H1 (cell line): ENCODE measurements around the gene CDH6. TPM values are rescaled to one million over a fixed set of nuclear protein-coding genes. Genes with fewer than 3 reads are reported as not detected.

ENCODE experiments used
- CTCF ChIA-PET: fragments of 300-600 bp; sonication (Branson Sonifier 250); formaldehyde crosslinking; loops from one replicate; lab custom pipeline; 2021; ENCODE audit not compliant: partially characterized antibody; lab: Charles Lee
- POLR2A ChIA-PET: fragments of 300-600 bp; sonication (Branson Sonifier 250); formaldehyde crosslinking; loops from one replicate; lab custom pipeline; 2021; ENCODE audit warnings: inconsistent platforms; ENCODE audit not compliant: partially characterized antibody; lab: Charles Lee
- DNase-seq, 2 experiments: peaks; one replicate each; pipeline versions ENCODE4 v3.0.0 to v3.0.0-alpha.2; 2010 to 2022; ENCODE audit warnings: low spot score in 2 of 2, low read depth in 1 of 2, mixed read lengths in 1 of 2
- FAIRE-seq: peaks from 2 replicates; lab custom pipeline; 2011; peaks lifted over from hg19 to GRCh38; lab: Jason Lieb, UNC
- H2AFZ ChIP-seq: 2 replicates; pipeline ENCODE4 v1.8.1; 2012; ENCODE audit warnings: low read length, inconsistent platforms
- H2AK5ac ChIP-seq: 2 replicates; pipeline ENCODE4 v1.6.1; 2013; ENCODE audit warnings: low read depth, low read length
- H2BK120ac ChIP-seq: replicated peaks from 2 replicates; pipeline ENCODE3; 2013; ENCODE audit warnings: low read depth, low read length, inconsistent platforms
- H2BK12ac ChIP-seq: 2 replicates; pipeline ENCODE4 v1.6.1; 2013; ENCODE audit warnings: low read depth, low read length
- H2BK15ac ChIP-seq: 2 replicates; pipeline ENCODE4 v1.6.1; 2013; ENCODE audit warnings: low read length
- H2BK20ac ChIP-seq: 2 replicates; pipeline ENCODE4 v1.6.1; 2013; ENCODE audit warnings: low read length
- H2BK5ac ChIP-seq: 2 replicates; pipeline ENCODE4 v1.6.1; 2013; ENCODE audit warnings: low read depth, low read length
- H3K14ac ChIP-seq: 2 replicates; pipeline ENCODE4 v1.6.1; 2013; ENCODE audit warnings: inconsistent platforms; ENCODE audit not compliant: insufficient read length
- H3K18ac ChIP-seq: 2 replicates; pipeline ENCODE4 v1.6.1; 2013; ENCODE audit warnings: low read length; ENCODE audit errors: extremely low read depth
- H3K23ac ChIP-seq: 2 replicates; pipeline ENCODE4 v1.6.1; 2013; ENCODE audit warnings: inconsistent platforms; ENCODE audit not compliant: insufficient read length
- H3K23me2 ChIP-seq: 2 replicates; pipeline ENCODE4 v1.6.1; 2013; ENCODE audit warnings: low read depth, low read length
- H3K27ac ChIP-seq: 2 replicates; pipeline ENCODE4 v1.6.1; 2011; ENCODE audit warnings: low read depth, low read length, inconsistent platforms
- H3K27me3 ChIP-seq, 4 experiments: replicated peaks in 1 of 4; 1 replicate in 1 of 4; 2 replicates in 3 of 4; pipeline versions ENCODE4 v1.6.1 to v1.8.1; 2011 to 2013; ENCODE audit warnings: low read length in 3 of 4, mild to moderate bottlenecking in 3 of 4, inconsistent platforms in 2 of 4, mixed read lengths in 2 of 4, moderate library complexity in 1 of 4; ENCODE audit not compliant: control insufficient read depth in 3 of 4, insufficient read depth in 3 of 4; ENCODE audit errors: extremely low read depth in 1 of 4
- H3K36me3 ChIP-seq, 4 experiments: 2 replicates each; pipeline versions ENCODE4 v1.6.1 to v1.8.1; 2011 to 2013; ENCODE audit warnings: mild to moderate bottlenecking in 4 of 4, low read length in 3 of 4, moderate library complexity in 2 of 4, control low read depth in 1 of 4, inconsistent platforms in 1 of 4; ENCODE audit not compliant: insufficient read depth in 4 of 4, control insufficient read depth in 2 of 4
- H3K4ac ChIP-seq: replicated peaks from 2 replicates; pipeline ENCODE3; 2013; ENCODE audit warnings: low read length, low read depth, mixed read lengths, inconsistent platforms; ENCODE audit not compliant: insufficient read length
- H3K4me1 ChIP-seq, 4 experiments: replicated peaks in 1 of 4; 1 replicate in 1 of 4; 2 replicates in 3 of 4; pipeline versions ENCODE4 v1.6.1 to v1.8.1; 2011 to 2013; ENCODE audit warnings: low read length in 3 of 4, inconsistent platforms in 2 of 4, mixed read lengths in 1 of 4; ENCODE audit not compliant: insufficient read depth in 4 of 4, control insufficient read depth in 3 of 4
- H3K4me2 ChIP-seq, 2 experiments: 2 replicates each; pipeline versions ENCODE4 v1.6.1 to v1.8.1; 2011 to 2013; ENCODE audit warnings: low read depth in 2 of 2, low read length in 2 of 2, control low read depth in 1 of 2, inconsistent platforms in 1 of 2, mild to moderate bottlenecking in 1 of 2; ENCODE audit not compliant: insufficient read depth in 1 of 2
- H3K4me3 ChIP-seq, 4 experiments: fragments of 200-600, 300-600 bp in 1 of 4; sonication (generic), shearing (Covaris generic), sonication (Bioruptor Twin) in 1 of 4; 2 replicates each; pipeline versions ENCODE4 v1.5.1 to v1.8.1; 2011 to 2016; ENCODE audit warnings: low read length in 4 of 4, low read depth in 3 of 4, control low read depth in 2 of 4, inconsistent platforms in 2 of 4, mild to moderate bottlenecking in 2 of 4, mixed read lengths in 1 of 4, moderate library complexity in 1 of 4; ENCODE audit not compliant: insufficient read depth in 2 of 4; ENCODE audit errors: extremely low read depth in 1 of 4
- H3K56ac ChIP-seq: replicated peaks from 2 replicates; pipeline ENCODE3; 2013; ENCODE audit warnings: low read depth, mild to moderate bottlenecking, mixed read lengths, low read length, inconsistent platforms; ENCODE audit not compliant: insufficient read length
- H3K79me1 ChIP-seq: 2 replicates; pipeline ENCODE4 v1.6.1; 2013; ENCODE audit warnings: low read depth, low read length, control low read depth
- H3K79me2 ChIP-seq, 2 experiments: 2 replicates each; pipeline versions ENCODE4 v1.6.1 to v1.8.1; 2012 to 2013; ENCODE audit warnings: low read length in 2 of 2, mild to moderate bottlenecking in 2 of 2, inconsistent platforms in 1 of 2; ENCODE audit not compliant: insufficient read depth in 2 of 2, control insufficient read depth in 1 of 2
- H3K9ac ChIP-seq, 4 experiments: replicated peaks in 1 of 4; 1 replicate in 1 of 4; 2 replicates in 3 of 4; pipeline versions ENCODE4 v1.6.1 to v1.8.1; 2011 to 2013; ENCODE audit warnings: low read depth in 3 of 4, low read length in 3 of 4, control low read depth in 2 of 4, mild to moderate bottlenecking in 2 of 4, moderate library complexity in 2 of 4, inconsistent platforms in 1 of 4; ENCODE audit errors: extremely low read depth in 1 of 4
- H3K9me3 ChIP-seq, 2 experiments: 2 replicates each; pipeline versions ENCODE4 v1.6.1 to v1.8.1; 2012 to 2013; ENCODE audit warnings: mild to moderate bottlenecking in 2 of 2, moderate library complexity in 2 of 2, control low read depth in 1 of 2, inconsistent platforms in 1 of 2, low read depth in 1 of 2, low read length in 1 of 2, mixed read lengths in 1 of 2; ENCODE audit not compliant: insufficient read depth in 2 of 2
- H4K20me1 ChIP-seq, 2 experiments: replicated peaks in 1 of 2; 2 replicates each; pipeline versions ENCODE3 to v1.8.1; 2011 to 2013; ENCODE audit warnings: inconsistent platforms in 2 of 2, low read length in 2 of 2, mild to moderate bottlenecking in 1 of 2; ENCODE audit not compliant: insufficient read depth in 2 of 2, control insufficient read depth in 1 of 2
- H4K5ac ChIP-seq: 2 replicates; pipeline ENCODE4 v1.6.1; 2013; ENCODE audit warnings: low read length, low read depth, mixed read lengths, inconsistent platforms; ENCODE audit not compliant: insufficient read length
- H4K8ac ChIP-seq: 2 replicates; pipeline ENCODE4 v1.8.0; 2013; ENCODE audit warnings: mild to moderate bottlenecking, moderate library complexity, low read length, inconsistent platforms; ENCODE audit not compliant: insufficient read depth; ENCODE audit errors: extremely low read depth
- H4K91ac ChIP-seq: replicated peaks from 2 replicates; pipeline ENCODE3; 2013; ENCODE audit warnings: low read length, mixed read lengths, inconsistent platforms; ENCODE audit not compliant: insufficient read length
- KDM5A ChIP-seq: fragments of 200-600 bp; IDR thresholded peaks from 2 replicates; pipeline ENCODE4 v1.7.1; 2012; ENCODE audit warnings: mild to moderate bottlenecking, low read length, inconsistent platforms, mixed read lengths
- POLR2AphosphoS5 ChIP-seq: IDR thresholded peaks from 2 replicates; pipeline ENCODE4 v1.6.1; 2011; ENCODE audit warnings: low read depth, low read length
- RXRA ChIP-seq: IDR thresholded peaks from 2 replicates; pipeline ENCODE4 v1.6.1; 2011; ENCODE audit warnings: low read depth, mild to moderate bottlenecking, low read length, moderate library complexity; ENCODE audit not compliant: insufficient read depth
- TAF7 ChIP-seq: optimal IDR thresholded peaks from 2 replicates; pipeline ENCODE3; 2011; ENCODE audit warnings: low read depth, mild to moderate bottlenecking, inconsistent platforms, low read length, moderate library complexity, borderline replicate concordance
- WGBS, 2 experiments: shearing (Covaris generic) in 1 of 2; methylation state at CpG; one replicate each; pipeline versions ENCODE4 v1.1.6 to v1.1.7; 2013 to 2015; ENCODE audit warnings: low lambda C conversion rate in 2 of 2, mixed read lengths in 2 of 2, inconsistent platforms in 1 of 2, low coverage in 1 of 2, missing lambda C conversion rate in 1 of 2; ENCODE audit not compliant: insufficient replicate concordance in 2 of 2, insufficient coverage in 1 of 2, insufficient read length in 1 of 2; ENCODE audit errors: extremely low coverage in 1 of 2, missing lambda C conversion rate in 1 of 2; 5-methylcytosine and 5-hydroxymethylcytosine counted together
- polyA plus RNA-seq, 7 experiments: library from polyadenylated mRNA; depleted of rRNA in 3 of 7; stranded (reverse) in 5 of 7; unstranded in 2 of 7; fragments of >200 nt in 5 of 7; fragments of 200-250 nt in 2 of 7; gene quantifications; 1 replicate in 5 of 7; 2 replicates in 1 of 7; 4 replicates in 1 of 7; pipeline versions ENCODE4 v1.2.1 to v1.2.3, GENCODE V29; 2011 to 2013; ENCODE audit warnings: missing spikeins in 2 of 7, mixed read lengths in 2 of 7
- total RNA-seq: library from RNA; stranded (reverse); fragmentation: NEBNext Ultra II Directional; extraction: Animal tissue kit (Norgen Biotek cat#: 25700); gene quantifications from 2 replicates; pipeline ENCODE4 v1.2.1, GENCODE V29; 2021

CDH6 gene
- total and polyA plus RNA-seq, 2 of the 8 experiments (the other 6 are each of a cell fraction or from before 2014, with no cell fraction given) = 1.4 to 1.9 TPM

DNA sequence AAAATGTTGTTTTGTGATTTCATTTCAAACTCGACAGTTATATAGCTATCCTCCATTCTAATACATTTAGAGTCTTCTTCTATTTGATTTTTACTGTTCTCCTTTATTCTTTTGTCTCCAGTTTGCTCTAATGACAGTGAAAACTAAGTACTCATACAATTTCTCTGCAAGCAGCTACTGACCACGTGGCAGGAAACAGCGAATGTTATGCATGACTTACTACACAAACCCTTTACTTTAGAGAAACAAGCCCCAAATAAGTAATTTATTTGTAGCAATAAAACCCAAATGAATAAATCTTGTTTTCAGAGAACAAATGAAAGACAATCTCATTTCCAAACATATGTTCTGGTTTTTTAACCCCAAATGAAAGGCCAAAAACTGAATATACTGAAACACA, 41.9 kb downstream of the CDH6 start:
- H3K79me1 ChIP-seq = no peaks in the 10 kb centered on the region
- H2AK5ac ChIP-seq = no peak overlapping the region
- H2BK5ac ChIP-seq = no peak overlapping the region
- no peak overlapping the region for H2AFZ ChIP-seq
- H3K27ac ChIP-seq = no peak overlapping the region
- no peak overlapping the region for H3K14ac ChIP-seq
- DNase-seq (no peak), FAIRE-seq (no peak)
- no peak overlapping the region for H3K56ac ChIP-seq
- H3K18ac ChIP-seq = no peak overlapping the region
- no peak overlapping the region for H3K4me3 ChIP-seq
- H2BK120ac ChIP-seq = no peak overlapping the region
- H3K4me2 ChIP-seq = no peak overlapping the region
- no peak overlapping the region for H2BK20ac ChIP-seq
- H3K36me3 ChIP-seq = no peaks in the 10 kb centered on the region
- H4K8ac ChIP-seq = no peak overlapping the region
- peaks cover 0 to 3% (median 0%) of the 10 kb centered on the region in 4 experiments; a peak in 1 of 7 replicates for H3K4me1 ChIP-seq
- no peak overlapping the region for H3K4ac ChIP-seq
- WGBS, 2 experiments = 83% methylated on average over 3 of the region's 3 CpGs; no CpG with 5 or more reads in 1 of the 2 experiments
- no peak overlapping the region for H2BK15ac ChIP-seq
- H4K20me1 ChIP-seq = no peaks in the 10 kb centered on the region
- no peak overlapping the region for H3K9ac ChIP-seq
- ChIA-PET POLR2A (no interaction called here), CTCF (interaction anchor here (0.7 to 1.9 kb wide), 5 partner anchors 21 to 822 kb away, joined by 3 to 5 read pairs (median 3); no protein-coding TSS in a partner anchor)
- H3K9me3 ChIP-seq = no peaks in the 10 kb centered on the region
- no peaks in the 10 kb centered on the region for H3K23me2 ChIP-seq
- H3K79me2 ChIP-seq = no peaks in the 10 kb centered on the region
- no peak overlapping the region for H4K5ac ChIP-seq
- no peak overlapping the region for H4K91ac ChIP-seq
- no peaks in the 10 kb centered on the region for H3K27me3 ChIP-seq
- no peak for TF ChIP-seq POLR2AphosphoS5
- no peak for TF ChIP-seq TAF7
- TF ChIP-seq KDM5A = no peak
- no peak for TF ChIP-seq RXRA
- no peak overlapping the region for H3K23ac ChIP-seq
- no peak overlapping the region for H2BK12ac ChIP-seq
